ENCODE results near the gene CIAO3.
"Not testable (repeated sequence)": the region's sequence is repeated elsewhere in the genome, so short reads cannot be mapped to it uniquely, and the experiment has no call there.

The CIAO3 gene

GRCh38 chr16:708019-708418, 32.8 kb downstream of the CIAO3 start:
- no peak for FAIRE-seq

- FAIRE-seq, result no peak
These were observed 33.7 kb downstream of the CIAO3 start for GRCh38 chr16:707062-707538.

GRCh38 chr16:706189-707061, 34.4 kb downstream of the CIAO3 start:
- FAIRE-seq, result no peak

GRCh38 chr16:705431-706188, 35.2 kb downstream of the CIAO3 start, which contains the start of gene FBXL16:
FBXL16 (minus strand) TSS chr16:705801; CDS start chr16:697405, 8,396 bp downstream.
- no peak for FAIRE-seq

- FAIRE-seq, result no peak
These were observed 36.0 kb downstream of the CIAO3 start for GRCh38 chr16:704552-705380.

- no peak for FAIRE-seq
These were observed 36.8 kb downstream of the CIAO3 start for GRCh38 chr16:704047-704446.

- FAIRE-seq, result no peak
These were observed 37.4 kb downstream of the CIAO3 start for GRCh38 chr16:703406-703805.

- no peak for FAIRE-seq
These were observed 38.5 kb downstream of the CIAO3 start for GRCh38 chr16:702341-702740.

GRCh38 chr16:700684-701584, 39.9 kb downstream of the CIAO3 start:
- no peak for FAIRE-seq

- no peak for FAIRE-seq
These were observed 41.7 kb downstream of the CIAO3 start for GRCh38 chr16:698911-699671.

- no peak for FAIRE-seq
These were observed 45.3 kb downstream of the CIAO3 start for GRCh38 chr16:695355-696089.

- FAIRE-seq, result no peak
These were observed 45.9 kb downstream of the CIAO3 start for GRCh38 chr16:694863-695354.

- no peak for FAIRE-seq
These were observed 46.5 kb downstream of the CIAO3 start for GRCh38 chr16:694187-694862.

GRCh38 chr16:693766-694165, 47.0 kb downstream of the CIAO3 start:
- no peak for FAIRE-seq

GRCh38 chr16:693364-693763, 47.4 kb downstream of the CIAO3 start:
- FAIRE-seq, result no peak

- no peak for FAIRE-seq
These were observed 48.3 kb downstream of the CIAO3 start for GRCh38 chr16:692356-693108.

- FAIRE-seq, result not testable (repeated sequence)
These were observed 49.6 kb downstream of the CIAO3 start for GRCh38 chr16:691242-691641.

GRCh38 chr16:689175-689897, 51.5 kb downstream of the CIAO3 start:
- no peak for FAIRE-seq

Measured in TTC549 (cell line).